DND-41 (cell line): ENCODE data around the gene RHBDF2.

Experiments
- ATAC-seq: fragments of 200-7000 bp; cut with Tn5 transposase; 3 replicates; pipeline ENCODE4 v1.9.1; 2021; ENCODE audit warnings: low read depth; ENCODE audit not compliant: insufficient read depth
- DNase-seq: peaks from one replicate; pipeline ENCODE4 v3.0.0-alpha.2; 2020
- H2AFZ ChIP-seq: 2 replicates; pipeline ENCODE4 v1.6.0; 2012; ENCODE audit warnings: low read depth, low read length
- H3K27ac ChIP-seq: 2 replicates; pipeline ENCODE4 v1.5.1; 2012; ENCODE audit warnings: low read length, inconsistent platforms
- H3K27me3 ChIP-seq: fragments of 200-600 bp; sonication (generic); 2 replicates; pipeline ENCODE4 v1.6.0; 2012; ENCODE audit warnings: low read length, mild to moderate bottlenecking, inconsistent platforms; ENCODE audit not compliant: insufficient read depth, poor library complexity
- H3K36me3 ChIP-seq: 2 replicates; pipeline ENCODE4 v1.5.1; 2012; ENCODE audit warnings: low read length, inconsistent platforms; ENCODE audit not compliant: insufficient read depth
- H3K4me1 ChIP-seq: 2 replicates; pipeline ENCODE4 v1.5.1; 2012; ENCODE audit warnings: mild to moderate bottlenecking, low read length; ENCODE audit not compliant: insufficient read depth
- H3K4me2 ChIP-seq: 2 replicates; pipeline ENCODE4 v1.6.0; 2012; ENCODE audit warnings: mild to moderate bottlenecking, moderate library complexity, low read length, inconsistent platforms; ENCODE audit not compliant: insufficient read depth
- H3K4me3 ChIP-seq, 2 experiments: fragments of 200-600 bp in 1 of 2; shearing (Covaris generic) in 1 of 2; 2 replicates each; pipeline ENCODE4 v1.5.1; 2012 to 2016; ENCODE audit warnings: inconsistent platforms in 2 of 2, low read length in 2 of 2, mild to moderate bottlenecking in 2 of 2, low read depth in 1 of 2, moderate library complexity in 1 of 2
- H3K79me2 ChIP-seq: 2 replicates; pipeline ENCODE4 v1.6.0; 2012; ENCODE audit warnings: low read length, inconsistent platforms; ENCODE audit not compliant: insufficient read depth
- H3K9ac ChIP-seq: 2 replicates; pipeline ENCODE4 v1.6.0; 2012; ENCODE audit warnings: low read depth, mild to moderate bottlenecking, inconsistent platforms, low read length, moderate library complexity
- H3K9me3 ChIP-seq: 2 replicates; pipeline ENCODE4 v1.5.1; 2012; ENCODE audit warnings: low read length, moderate library complexity, mild to moderate bottlenecking, inconsistent platforms; ENCODE audit not compliant: insufficient read depth, severe bottlenecking
- H4K20me1 ChIP-seq: 2 replicates; pipeline ENCODE4 v1.6.0; 2012; ENCODE audit warnings: low read length; ENCODE audit not compliant: insufficient read depth
- EZH2 ChIP-seq: IDR thresholded peaks from 3 replicates; pipeline ENCODE4 v1.6.1; 2012; ENCODE audit warnings: borderline replicate concordance, low read depth, mild to moderate bottlenecking, moderate library complexity, low read length, inconsistent platforms; ENCODE audit not compliant: severe bottlenecking
- TF ChIP-seq, protein P1 (sequence below): IDR thresholded peaks from 2 replicates; pipeline ENCODE4 v1.5.1; 2012; ENCODE audit warnings: borderline replicate concordance, low read length, moderate library complexity, mild to moderate bottlenecking; ENCODE audit not compliant: poor library complexity, severe bottlenecking; ENCODE audit errors: extremely low read depth

The RHBDF2 gene

DNA sequence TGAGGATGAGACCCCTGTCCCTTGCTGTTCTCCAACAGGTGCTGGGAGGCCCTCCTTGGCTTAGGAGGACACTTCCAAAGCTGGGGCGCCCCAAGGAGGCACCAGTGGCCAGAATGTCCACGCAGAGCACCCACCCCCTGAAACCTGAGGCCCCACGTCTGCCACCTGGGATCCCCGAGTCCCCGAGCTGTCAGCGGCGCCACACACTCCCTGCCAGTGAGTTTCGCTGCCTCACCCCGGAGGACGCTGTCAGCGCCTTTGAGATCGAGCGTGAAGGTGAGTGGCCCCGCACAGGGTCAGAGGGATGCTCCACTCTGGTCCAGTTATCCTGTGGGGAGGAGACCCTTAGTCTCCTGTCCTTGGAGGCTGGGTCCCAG is 32.6 kb downstream of the RHBDF2 start:
- Histone ChIP-seq H3K9ac (no peak overlapping the region), H3K4me3 (no peak overlapping the region), H3K27me3 (no peaks in the 10 kb centered on the region), H2AFZ (no peak overlapping the region), H3K9me3 (no peaks in the 10 kb centered on the region), H3K36me3 (no peaks in the 10 kb centered on the region), H3K79me2 (no peaks in the 10 kb centered on the region), H4K20me1 (no peaks in the 10 kb centered on the region; the same call in 1 of the 2 replicates), H3K27ac (no peak overlapping the region), H3K4me1 (no peaks in the 10 kb centered on the region), H3K4me2 (no peak overlapping the region)
- TF ChIP-seq EZH2 = no peak
- TF ChIP-seq, protein P1, sequence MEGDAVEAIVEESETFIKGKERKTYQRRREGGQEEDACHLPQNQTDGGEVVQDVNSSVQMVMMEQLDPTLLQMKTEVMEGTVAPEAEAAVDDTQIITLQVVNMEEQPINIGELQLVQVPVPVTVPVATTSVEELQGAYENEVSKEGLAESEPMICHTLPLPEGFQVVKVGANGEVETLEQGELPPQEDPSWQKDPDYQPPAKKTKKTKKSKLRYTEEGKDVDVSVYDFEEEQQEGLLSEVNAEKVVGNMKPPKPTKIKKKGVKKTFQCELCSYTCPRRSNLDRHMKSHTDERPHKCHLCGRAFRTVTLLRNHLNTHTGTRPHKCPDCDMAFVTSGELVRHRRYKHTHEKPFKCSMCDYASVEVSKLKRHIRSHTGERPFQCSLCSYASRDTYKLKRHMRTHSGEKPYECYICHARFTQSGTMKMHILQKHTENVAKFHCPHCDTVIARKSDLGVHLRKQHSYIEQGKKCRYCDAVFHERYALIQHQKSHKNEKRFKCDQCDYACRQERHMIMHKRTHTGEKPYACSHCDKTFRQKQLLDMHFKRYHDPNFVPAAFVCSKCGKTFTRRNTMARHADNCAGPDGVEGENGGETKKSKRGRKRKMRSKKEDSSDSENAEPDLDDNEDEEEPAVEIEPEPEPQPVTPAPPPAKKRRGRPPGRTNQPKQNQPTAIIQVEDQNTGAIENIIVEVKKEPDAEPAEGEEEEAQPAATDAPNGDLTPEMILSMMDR = no peak
- DNase-seq (no peak), ATAC-seq (no peak)

DNA sequence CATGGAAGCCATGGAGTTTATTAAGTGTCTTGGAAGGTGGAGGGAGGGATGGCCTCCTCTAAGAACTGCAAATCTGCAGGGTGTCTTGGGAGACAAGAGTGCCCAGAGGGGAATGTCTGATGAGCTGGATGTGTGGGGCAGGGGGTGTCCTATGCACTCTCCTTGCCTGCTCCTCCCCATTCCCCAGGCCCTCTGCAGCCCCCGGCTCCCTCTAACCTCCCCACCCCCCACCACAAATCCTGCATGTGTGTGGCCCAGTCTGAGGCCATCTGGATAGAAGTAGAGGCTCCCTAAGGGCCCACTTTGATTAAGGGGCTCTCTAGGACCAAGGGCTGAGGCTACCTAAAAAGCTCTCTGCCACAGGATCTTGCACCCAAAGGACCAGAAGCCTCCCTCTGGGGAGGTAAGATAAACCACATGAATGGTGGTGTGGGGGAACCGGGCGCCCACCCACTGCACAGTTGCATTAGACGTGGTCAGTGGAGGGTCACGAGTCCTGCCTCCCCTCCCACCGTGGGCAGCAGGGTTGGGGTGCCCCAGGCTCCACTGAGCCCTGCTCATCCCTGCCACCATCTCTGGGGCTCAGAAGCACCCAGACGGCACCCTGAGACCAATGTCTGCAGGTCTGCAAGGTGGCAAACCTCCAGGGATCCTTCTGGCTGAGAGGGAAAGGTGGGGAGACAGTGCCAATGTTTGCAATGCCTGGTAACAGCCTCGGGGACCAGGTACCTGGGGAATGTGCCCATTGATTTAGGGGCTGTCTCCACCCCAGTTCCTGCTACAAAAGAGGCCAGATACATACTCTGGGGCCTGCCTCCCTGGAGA is 33.2 kb downstream of the RHBDF2 start:
- Histone ChIP-seq H2AFZ (no peak overlapping the region), H3K79me2 (no peaks in the 10 kb centered on the region), H3K4me2 (no peak overlapping the region), H3K4me1 (no peaks in the 10 kb centered on the region), H3K36me3 (no peaks in the 10 kb centered on the region), H3K4me3 (no peak overlapping the region), H3K9ac (no peak overlapping the region), H3K27ac (no peak overlapping the region), H3K27me3 (no peaks in the 10 kb centered on the region), H3K9me3 (no peaks in the 10 kb centered on the region), H4K20me1 (no peaks in the 10 kb centered on the region; the same call in 1 of the 2 replicates)
- TF ChIP-seq, protein P1 = no peak
- TF ChIP-seq EZH2 = no peak
- DNase-seq = no peak
- ATAC-seq = no peak

DNA sequence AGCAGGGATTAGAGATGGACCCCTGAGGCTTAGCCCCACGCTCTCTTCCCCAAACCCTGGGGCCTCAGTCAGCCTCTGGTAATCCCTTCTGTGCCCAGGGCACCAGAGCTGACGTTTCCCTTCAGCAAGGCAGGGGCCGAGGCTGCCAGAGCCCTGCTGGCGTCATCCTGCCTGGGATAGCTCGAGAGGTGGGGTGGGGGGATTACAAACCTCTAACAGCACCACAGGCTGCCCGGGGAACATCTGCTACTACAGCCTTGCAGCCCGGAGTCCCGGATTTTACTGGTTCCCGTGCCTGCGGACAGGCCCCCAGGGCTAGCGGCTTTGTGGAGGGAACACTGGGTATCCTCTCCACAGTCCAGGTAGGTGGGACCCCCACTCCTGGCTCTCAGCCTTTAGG is 33.9 kb downstream of the RHBDF2 start, which contains the start of gene AANAT:
Gene AANAT, plus strand, starts transcription at position 238 of the 400 bp plus-strand sequence. CDS start 1,144 bp downstream, outside the sequence.
- no peak for TF ChIP-seq EZH2
- TF ChIP-seq, protein P1 = no peak
- peaks cover 2% of the 10 kb centered on the region for H3K27me3 ChIP-seq
- DNase-seq (no peak), ATAC-seq (no peak)
- no peaks in the 10 kb centered on the region for H3K4me1 ChIP-seq
- H4K20me1 ChIP-seq = no peaks in the 10 kb centered on the region; the same call in 1 of the 2 replicates
- H3K9me3 ChIP-seq = no peaks in the 10 kb centered on the region
- no peak within 1 kb of the TSS for H3K4me2 ChIP-seq
- H2AFZ ChIP-seq = no peak within 1 kb of the TSS
- H3K36me3 ChIP-seq = no peaks in the 10 kb centered on the region
- H3K9ac ChIP-seq = no peak within 1 kb of the TSS
- no peak within 1 kb of the TSS for H3K27ac ChIP-seq
- H3K79me2 ChIP-seq = no peaks in the 10 kb centered on the region
- H3K4me3 ChIP-seq = no peak within 1 kb of the TSS
